SK-N-SH treated with all-trans-retinoic acid at 6 μM for 48 hours (cell line): ENCODE measurements around the gene CLEC16A.

Experiments
- ATAC-seq: fragments of 200-7000 bp; cut with Tn5 transposase; 3 replicates; pipeline ENCODE4 v1.9.1; 2020; ENCODE audit warnings: mild to moderate bottlenecking, moderate library complexity
- ARNTL ChIP-seq: fragments of 450-650 bp; formaldehyde crosslinking; IDR thresholded peaks from 2 replicates; pipeline ENCODE4 v1.5.0; 2020; ENCODE audit warnings: low read depth, mild to moderate bottlenecking, moderate library complexity, borderline replicate concordance
- BACH2 ChIP-seq: fragments of 250-450 bp; sonication (Bioruptor Pico); IDR thresholded peaks from 2 replicates; pipeline ENCODE4 v1.9.0; 2021; ENCODE audit warnings: mild to moderate bottlenecking, borderline replicate concordance
- CSDC2 ChIP-seq: fragments of 250-450 bp; sonication (Bioruptor Pico); IDR thresholded peaks from 2 replicates; pipeline ENCODE4 v1.5.0; 2020; ENCODE audit warnings: mild to moderate bottlenecking, moderate library complexity
- ESRRG ChIP-seq: fragments of 250-450 bp; sonication (Bioruptor Pico); IDR thresholded peaks from 2 replicates; pipeline ENCODE4 v1.6.1; 2021; ENCODE audit warnings: mild to moderate bottlenecking
- GLIS3 ChIP-seq: fragments of 250-450 bp; sonication (Bioruptor Pico); IDR thresholded peaks from 2 replicates; pipeline ENCODE4 v1.5.0; 2020; ENCODE audit warnings: mild to moderate bottlenecking, moderate library complexity
- ISL1 ChIP-seq: fragments of 250-450 bp; sonication (Bioruptor Pico); IDR thresholded peaks from 2 replicates; pipeline ENCODE4 v2.1.2; 2022; ENCODE audit warnings: mild to moderate bottlenecking, moderate library complexity
- OSR1 ChIP-seq: fragments of 250-450 bp; sonication (Bioruptor Pico); IDR thresholded peaks from 2 replicates; pipeline ENCODE4 v1.8.0; 2022; ENCODE audit warnings: moderate library complexity, mild to moderate bottlenecking, inconsistent platforms
- PATZ1 ChIP-seq: fragments of 250-450 bp; sonication (Bioruptor Pico); IDR thresholded peaks from 2 replicates; pipeline ENCODE4 v1.8.0; 2020; ENCODE audit warnings: mild to moderate bottlenecking, moderate library complexity, borderline replicate concordance
- PPARA ChIP-seq: fragments of 250-450 bp; sonication (Bioruptor Pico); IDR thresholded peaks from 2 replicates; pipeline ENCODE4 v1.5.0; 2020; ENCODE audit warnings: mild to moderate bottlenecking, borderline replicate concordance
- SNAI2 ChIP-seq: fragments of 250-450 bp; sonication (Bioruptor Pico); IDR thresholded peaks from 2 replicates; pipeline ENCODE4 v1.5.0; 2020; ENCODE audit warnings: mild to moderate bottlenecking, moderate library complexity
- TCF4 ChIP-seq: fragments of 250-450 bp; sonication (Bioruptor Pico); IDR thresholded peaks from 2 replicates; pipeline ENCODE4 v1.8.0; 2021; ENCODE audit warnings: mild to moderate bottlenecking, moderate library complexity, borderline replicate concordance
- TOX ChIP-seq: fragments of 250-450 bp; sonication (Bioruptor Pico); IDR thresholded peaks from 2 replicates; pipeline ENCODE4 v1.8.0; 2021; ENCODE audit warnings: mild to moderate bottlenecking, moderate library complexity, borderline replicate concordance
- ZC3H10 ChIP-seq: fragments of 250-450 bp; sonication (Bioruptor Pico); IDR thresholded peaks from 2 replicates; pipeline ENCODE4 v1.5.1; 2021; ENCODE audit warnings: mild to moderate bottlenecking, moderate library complexity
- ZFP3 ChIP-seq: fragments of 250-450 bp; sonication (Bioruptor Pico); IDR thresholded peaks from 2 replicates; pipeline ENCODE4 v1.5.0; 2020; ENCODE audit warnings: mild to moderate bottlenecking, moderate library complexity
- ZFP30 ChIP-seq: fragments of 450-650 bp; formaldehyde crosslinking; IDR thresholded peaks from 2 replicates; pipeline ENCODE4 v1.5.0; 2022; ENCODE audit warnings: mild to moderate bottlenecking, moderate library complexity
- ZNF565 ChIP-seq: fragments of 450-650 bp; formaldehyde crosslinking; conservative IDR thresholded peaks from 2 replicates; pipeline ENCODE4 v1.5.0; 2020; ENCODE audit warnings: low read depth, mild to moderate bottlenecking, moderate library complexity
- ZNF70 ChIP-seq: fragments of 450-650 bp; formaldehyde crosslinking; IDR thresholded peaks from 2 replicates; pipeline ENCODE4 v1.5.0; 2020; ENCODE audit warnings: mild to moderate bottlenecking, moderate library complexity
- ZNF8 ChIP-seq: fragments of 450-650 bp; formaldehyde crosslinking; IDR thresholded peaks from 2 replicates; pipeline ENCODE4 v1.5.0; 2020; ENCODE audit warnings: mild to moderate bottlenecking, moderate library complexity
- TF ChIP-seq, protein P1 (sequence below): fragments of 250-450 bp; sonication (Bioruptor Pico); IDR thresholded peaks from 2 replicates; pipeline ENCODE4 v1.5.1; 2020; ENCODE audit warnings: low read depth, mild to moderate bottlenecking, moderate library complexity
- TF ChIP-seq, protein P2 (sequence below): fragments of 250-450 bp; sonication (Bioruptor Pico); IDR thresholded peaks from 2 replicates; pipeline ENCODE4 v1.5.1; 2021; ENCODE audit warnings: mild to moderate bottlenecking, moderate library complexity
- TF ChIP-seq, protein P3 (sequence below): fragments of 250-450 bp; sonication (Bioruptor Pico); IDR thresholded peaks from 2 replicates; pipeline ENCODE4 v1.5.0; 2020; ENCODE audit warnings: mild to moderate bottlenecking, moderate library complexity
- TF ChIP-seq, protein P4 (sequence below): fragments of 250-450 bp; sonication (Bioruptor Pico); IDR thresholded peaks from 2 replicates; pipeline ENCODE4 v1.8.0; 2021; ENCODE audit warnings: low read depth, mild to moderate bottlenecking, moderate library complexity, borderline replicate concordance

Gene CLEC16A

DNA sequence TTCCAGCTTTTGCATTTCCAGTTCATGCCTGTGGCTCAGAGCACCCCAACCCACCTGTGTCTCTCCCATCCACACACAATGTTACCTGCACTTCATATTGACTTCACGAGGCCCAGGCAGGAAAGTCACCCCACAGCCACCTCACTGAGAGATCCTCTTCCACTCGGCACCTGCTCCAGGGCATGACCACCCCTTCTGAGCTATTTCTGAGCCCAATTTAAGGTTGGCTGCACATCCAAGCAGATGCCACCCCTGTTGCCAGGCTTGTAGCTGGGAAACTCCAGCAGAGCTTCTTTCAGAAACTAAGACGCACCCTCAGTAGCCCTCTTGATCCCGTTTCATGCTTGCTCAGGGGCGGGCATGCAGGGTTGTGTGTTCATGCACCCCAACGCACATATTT, 223.2 kb downstream of the CLEC16A start:
- TF ChIP-seq ZNF8 (CRISPR knock-in tag) (no peak), ZC3H10 (no peak), ZFP3 (CRISPR knock-in tag) (no peak)
- TF ChIP-seq, all 23 proteins: peak for 0
- ATAC-seq, result no peak

- TF ChIP-seq ZC3H10 (no peak), ZNF565 (CRISPR knock-in tag) (no peak), CSDC2 (CRISPR knock-in tag) (no peak), ESRRG (CRISPR knock-in tag) (no peak), SNAI2 (no peak), ZNF70 (CRISPR knock-in tag) (no peak), ZNF8 (CRISPR knock-in tag) (no peak), PATZ1 (no peak), ZFP30 (CRISPR knock-in tag) (no peak), TOX (CRISPR knock-in tag) (no peak), OSR1 (CRISPR knock-in tag) (no peak), BACH2 (CRISPR knock-in tag) (no peak)
- TF ChIP-seq, protein P1, sequence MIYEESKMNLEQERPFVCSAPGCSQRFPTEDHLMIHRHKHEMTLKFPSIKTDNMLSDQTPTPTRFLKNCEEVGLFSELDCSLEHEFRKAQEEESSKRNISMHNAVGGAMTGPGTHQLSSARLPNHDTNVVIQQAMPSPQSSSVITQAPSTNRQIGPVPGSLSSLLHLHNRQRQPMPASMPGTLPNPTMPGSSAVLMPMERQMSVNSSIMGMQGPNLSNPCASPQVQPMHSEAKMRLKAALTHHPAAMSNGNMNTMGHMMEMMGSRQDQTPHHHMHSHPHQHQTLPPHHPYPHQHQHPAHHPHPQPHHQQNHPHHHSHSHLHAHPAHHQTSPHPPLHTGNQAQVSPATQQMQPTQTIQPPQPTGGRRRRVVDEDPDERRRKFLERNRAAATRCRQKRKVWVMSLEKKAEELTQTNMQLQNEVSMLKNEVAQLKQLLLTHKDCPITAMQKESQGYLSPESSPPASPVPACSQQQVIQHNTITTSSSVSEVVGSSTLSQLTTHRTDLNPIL (CRISPR knock-in tag), result no peak
- TF ChIP-seq, protein P2, sequence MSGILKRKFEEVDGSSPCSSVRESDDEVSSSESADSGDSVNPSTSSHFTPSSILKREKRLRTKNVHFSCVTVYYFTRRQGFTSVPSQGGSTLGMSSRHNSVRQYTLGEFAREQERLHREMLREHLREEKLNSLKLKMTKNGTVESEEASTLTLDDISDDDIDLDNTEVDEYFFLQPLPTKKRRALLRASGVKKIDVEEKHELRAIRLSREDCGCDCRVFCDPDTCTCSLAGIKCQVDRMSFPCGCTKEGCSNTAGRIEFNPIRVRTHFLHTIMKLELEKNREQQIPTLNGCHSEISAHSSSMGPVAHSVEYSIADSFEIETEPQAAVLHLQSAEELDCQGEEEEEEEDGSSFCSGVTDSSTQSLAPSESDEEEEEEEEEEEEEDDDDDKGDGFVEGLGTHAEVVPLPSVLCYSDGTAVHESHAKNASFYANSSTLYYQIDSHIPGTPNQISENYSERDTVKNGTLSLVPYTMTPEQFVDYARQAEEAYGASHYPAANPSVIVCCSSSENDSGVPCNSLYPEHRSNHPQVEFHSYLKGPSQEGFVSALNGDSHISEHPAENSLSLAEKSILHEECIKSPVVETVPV, result no peak
- TF ChIP-seq, protein P3, sequence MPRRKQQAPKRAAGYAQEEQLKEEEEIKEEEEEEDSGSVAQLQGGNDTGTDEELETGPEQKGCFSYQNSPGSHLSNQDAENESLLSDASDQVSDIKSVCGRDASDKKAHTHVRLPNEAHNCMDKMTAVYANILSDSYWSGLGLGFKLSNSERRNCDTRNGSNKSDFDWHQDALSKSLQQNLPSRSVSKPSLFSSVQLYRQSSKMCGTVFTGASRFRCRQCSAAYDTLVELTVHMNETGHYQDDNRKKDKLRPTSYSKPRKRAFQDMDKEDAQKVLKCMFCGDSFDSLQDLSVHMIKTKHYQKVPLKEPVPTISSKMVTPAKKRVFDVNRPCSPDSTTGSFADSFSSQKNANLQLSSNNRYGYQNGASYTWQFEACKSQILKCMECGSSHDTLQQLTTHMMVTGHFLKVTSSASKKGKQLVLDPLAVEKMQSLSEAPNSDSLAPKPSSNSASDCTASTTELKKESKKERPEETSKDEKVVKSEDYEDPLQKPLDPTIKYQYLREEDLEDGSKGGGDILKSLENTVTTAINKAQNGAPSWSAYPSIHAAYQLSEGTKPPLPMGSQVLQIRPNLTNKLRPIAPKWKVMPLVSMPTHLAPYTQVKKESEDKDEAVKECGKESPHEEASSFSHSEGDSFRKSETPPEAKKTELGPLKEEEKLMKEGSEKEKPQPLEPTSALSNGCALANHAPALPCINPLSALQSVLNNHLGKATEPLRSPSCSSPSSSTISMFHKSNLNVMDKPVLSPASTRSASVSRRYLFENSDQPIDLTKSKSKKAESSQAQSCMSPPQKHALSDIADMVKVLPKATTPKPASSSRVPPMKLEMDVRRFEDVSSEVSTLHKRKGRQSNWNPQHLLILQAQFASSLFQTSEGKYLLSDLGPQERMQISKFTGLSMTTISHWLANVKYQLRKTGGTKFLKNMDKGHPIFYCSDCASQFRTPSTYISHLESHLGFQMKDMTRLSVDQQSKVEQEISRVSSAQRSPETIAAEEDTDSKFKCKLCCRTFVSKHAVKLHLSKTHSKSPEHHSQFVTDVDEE (CRISPR knock-in tag), result no peak
- ATAC-seq, result no peak
These were observed 224.2 kb downstream of the CLEC16A start for GRCh38 chr16:11168386-11169051.

DNA sequence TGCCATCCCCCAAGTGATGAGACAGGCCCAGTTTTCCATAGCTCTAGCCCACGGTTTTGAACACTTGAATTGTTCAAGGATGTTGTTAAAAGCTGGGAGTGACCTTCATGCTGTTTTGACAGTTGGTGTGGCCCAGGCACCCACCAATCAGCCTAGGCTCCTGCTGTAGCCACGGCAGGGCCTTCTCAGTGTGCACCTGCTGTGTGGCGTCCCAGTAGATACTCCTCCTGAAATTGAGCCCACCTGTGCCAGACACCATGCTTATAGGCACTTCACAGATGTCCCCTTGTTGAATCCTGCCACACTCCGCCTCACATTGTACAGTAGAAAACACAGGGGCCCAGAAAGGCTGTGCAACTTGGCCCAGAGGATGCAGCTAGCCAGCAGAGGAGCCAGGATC, 225.3 kb downstream of the CLEC16A start:
- no peak for ATAC-seq
- no peak for TF ChIP-seq CSDC2 (CRISPR knock-in tag)
- no peak for TF ChIP-seq ZNF8 (CRISPR knock-in tag)
- no peak for TF ChIP-seq TOX (CRISPR knock-in tag)
- TF ChIP-seq, protein P3 (CRISPR knock-in tag), result no peak
- TF ChIP-seq ESRRG (CRISPR knock-in tag), result no peak
- TF ChIP-seq ZC3H10, result no peak
- TF ChIP-seq, protein P1 (CRISPR knock-in tag), result no peak
- no peak for TF ChIP-seq TCF4 (CRISPR knock-in tag)
- no peak for TF ChIP-seq ZNF70 (CRISPR knock-in tag)
- TF ChIP-seq ISL1 (CRISPR knock-in tag), result no peak
- no peak for TF ChIP-seq ZFP30 (CRISPR knock-in tag)
- no peak for TF ChIP-seq GLIS3
- TF ChIP-seq ARNTL, result no peak
- TF ChIP-seq, protein P4, sequence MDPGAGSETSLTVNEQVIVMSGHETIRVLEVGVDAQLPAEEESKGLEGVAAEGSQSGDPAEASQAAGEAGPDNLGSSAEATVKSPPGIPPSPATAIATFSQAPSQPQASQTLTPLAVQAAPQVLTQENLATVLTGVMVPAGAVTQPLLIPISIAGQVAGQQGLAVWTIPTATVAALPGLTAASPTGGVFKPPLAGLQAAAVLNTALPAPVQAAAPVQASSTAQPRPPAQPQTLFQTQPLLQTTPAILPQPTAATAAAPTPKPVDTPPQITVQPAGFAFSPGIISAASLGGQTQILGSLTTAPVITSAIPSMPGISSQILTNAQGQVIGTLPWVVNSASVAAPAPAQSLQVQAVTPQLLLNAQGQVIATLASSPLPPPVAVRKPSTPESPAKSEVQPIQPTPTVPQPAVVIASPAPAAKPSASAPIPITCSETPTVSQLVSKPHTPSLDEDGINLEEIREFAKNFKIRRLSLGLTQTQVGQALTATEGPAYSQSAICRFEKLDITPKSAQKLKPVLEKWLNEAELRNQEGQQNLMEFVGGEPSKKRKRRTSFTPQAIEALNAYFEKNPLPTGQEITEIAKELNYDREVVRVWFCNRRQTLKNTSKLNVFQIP, result no peak
- TF ChIP-seq PPARA (CRISPR knock-in tag), result no peak
- TF ChIP-seq, protein P2, result no peak
- TF ChIP-seq BACH2 (CRISPR knock-in tag), result no peak
